ENCODE results near the gene SEMG2.

- TF ChIP-seq EZH2phosphoT487 (IDR thresholded peaks at IDR 0.05; ENCODE audit: insufficient read depth, low read depth) = no peak
- TF ChIP-seq EZH2 (IDR thresholded peaks at IDR 0.05; ENCODE audit: insufficient read depth, poor library complexity, severe bottlenecking) = no peak
Observed at GRCh38 chr20:45179166-45179565, 42.0 kb upstream of the SEMG2 start.
